ENCODE measurements around the gene TSHZ1.

TSHZ1 gene

GRCh38 chr18:75244351-75245313, 34.0 kb downstream of the TSHZ1 start:
- peak; percentile 56 for TF ChIP-seq RAD21 (IDR thresholded peaks at IDR 0.05; ENCODE audit: low read depth)
- TF ChIP-seq YY1 (IDR thresholded peaks at IDR 0.05; ENCODE audit: low read depth): no peak

- TF ChIP-seq TAF1 (IDR thresholded peaks at IDR 0.05; ENCODE audit: low read depth) (no peak), EGR1 (IDR thresholded peaks at IDR 0.05) (no peak), REST (IDR thresholded peaks at IDR 0.05; ENCODE audit: low read depth) (no peak), YY1 (IDR thresholded peaks at IDR 0.05; ENCODE audit: low read depth) (no peak), MAX (IDR thresholded peaks at IDR 0.05) (no peak), USF1 (IDR thresholded peaks at IDR 0.05) (no peak), RAD21 (IDR thresholded peaks at IDR 0.05; ENCODE audit: low read depth) (no peak), ZBTB7A (IDR thresholded peaks at IDR 0.05; ENCODE audit: low read depth) (no peak), EP300 (IDR thresholded peaks at IDR 0.05; ENCODE audit: borderline replicate concordance) (no peak), TEAD4 (IDR thresholded peaks at IDR 0.05) (no peak), FOXM1 (IDR thresholded peaks at IDR 0.05; ENCODE audit: borderline replicate concordance, low read depth) (no peak), NFIC (IDR thresholded peaks at IDR 0.05) (no peak), CREB1 (IDR thresholded peaks at IDR 0.05; ENCODE audit: low read depth) (no peak), CEBPB (IDR thresholded peaks at IDR 0.05) (no peak), TCF12 (IDR thresholded peaks at IDR 0.05; ENCODE audit: low read depth) (no peak)
These were observed 36.4 kb downstream of the TSHZ1 start for GRCh38 chr18:75246721-75247610.

GRCh38 chr18:75247611-75248421, 37.2 kb downstream of the TSHZ1 start:
- TF ChIP-seq ZBTB7A (IDR thresholded peaks at IDR 0.05; ENCODE audit: low read depth): no peak
- no peak for TF ChIP-seq TEAD4 (IDR thresholded peaks at IDR 0.05)
- no peak for TF ChIP-seq EP300 (IDR thresholded peaks at IDR 0.05; ENCODE audit: borderline replicate concordance)
- TF ChIP-seq YY1 (IDR thresholded peaks at IDR 0.05; ENCODE audit: low read depth): no peak
- no peak for TF ChIP-seq TAF1 (IDR thresholded peaks at IDR 0.05; ENCODE audit: low read depth)
- no peak for TF ChIP-seq REST (IDR thresholded peaks at IDR 0.05; ENCODE audit: low read depth)
- TF ChIP-seq USF1 (IDR thresholded peaks at IDR 0.05): no peak
- TF ChIP-seq CREB1 (IDR thresholded peaks at IDR 0.05; ENCODE audit: low read depth): no peak
- TF ChIP-seq CEBPB (IDR thresholded peaks at IDR 0.05): no peak
- no peak for TF ChIP-seq RAD21 (IDR thresholded peaks at IDR 0.05; ENCODE audit: low read depth)
- TF ChIP-seq EGR1 (IDR thresholded peaks at IDR 0.05): no peak

GRCh38 chr18:75248426-75249174, 38.0 kb downstream of the TSHZ1 start:
- TF ChIP-seq TEAD4 (IDR thresholded peaks at IDR 0.05) (no peak), REST (IDR thresholded peaks at IDR 0.05; ENCODE audit: low read depth) (no peak), EP300 (IDR thresholded peaks at IDR 0.05; ENCODE audit: borderline replicate concordance) (no peak), EGR1 (IDR thresholded peaks at IDR 0.05) (no peak), ZBTB7A (IDR thresholded peaks at IDR 0.05; ENCODE audit: low read depth) (no peak), FOXM1 (IDR thresholded peaks at IDR 0.05; ENCODE audit: borderline replicate concordance, low read depth) (no peak), NFIC (IDR thresholded peaks at IDR 0.05) (no peak), MAX (IDR thresholded peaks at IDR 0.05) (no peak), YY1 (IDR thresholded peaks at IDR 0.05; ENCODE audit: low read depth) (no peak)
